Inflammatory macrophage treated with lipopolysaccharide for 1 hour (primary cell): Measurements from ENCODE around the gene ELOVL6.
"Not testable (repeated sequence)": the region's sequence is repeated elsewhere in the genome, so short reads cannot be mapped to it uniquely, and the experiment has no call there.

ENCODE experiments used
- DNase-seq, 2 donors: peaks; one replicate each; pipeline ENCODE4 v3.0.0-alpha.2; 2020 to 2022

The ELOVL6 gene

DNA sequence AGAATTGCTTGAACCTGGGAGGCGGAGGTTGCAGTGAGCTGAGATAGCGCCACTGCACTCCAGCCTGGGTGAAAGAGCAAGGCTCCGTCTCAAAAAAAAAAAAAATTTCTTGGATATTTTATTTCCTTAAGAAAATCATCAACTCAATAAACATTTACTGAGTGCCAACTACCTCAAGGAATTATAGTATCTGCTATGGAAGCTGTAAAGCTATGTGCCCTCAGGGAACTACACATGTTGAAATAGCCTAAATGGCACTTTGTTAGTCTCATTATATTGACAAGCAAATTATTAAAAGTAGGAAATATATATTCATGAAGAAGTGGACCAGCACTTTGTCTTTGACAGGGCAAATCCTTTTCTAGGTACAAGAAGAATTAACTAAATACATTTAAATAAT is 40.8 kb downstream of the ELOVL6 start:
- no peak for DNase-seq

DNA sequence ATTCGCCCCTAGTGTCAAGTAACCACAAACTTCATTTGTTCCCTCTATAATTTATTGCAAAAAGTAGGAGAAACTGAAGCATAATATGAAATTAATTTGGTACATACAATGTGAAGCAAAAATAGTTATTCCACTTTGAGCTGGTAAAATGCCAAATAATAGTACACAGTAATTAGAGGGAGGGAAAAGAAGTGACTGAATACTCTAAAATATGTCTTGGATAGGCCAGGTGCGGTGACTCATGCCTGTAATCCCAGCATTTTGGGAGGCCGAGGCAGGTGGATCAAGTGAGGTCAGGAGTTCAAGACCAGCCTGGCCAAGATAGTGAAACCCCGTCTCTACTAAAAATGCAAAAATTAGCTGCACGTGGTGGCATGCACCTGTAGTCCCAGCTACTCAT is 41.2 kb downstream of the ELOVL6 start:
- DNase-seq = not testable (repeated sequence)

GRCh38 chr4:110156442-110156841 is 42.0 kb downstream of the ELOVL6 start:
- no peak for DNase-seq

DNA sequence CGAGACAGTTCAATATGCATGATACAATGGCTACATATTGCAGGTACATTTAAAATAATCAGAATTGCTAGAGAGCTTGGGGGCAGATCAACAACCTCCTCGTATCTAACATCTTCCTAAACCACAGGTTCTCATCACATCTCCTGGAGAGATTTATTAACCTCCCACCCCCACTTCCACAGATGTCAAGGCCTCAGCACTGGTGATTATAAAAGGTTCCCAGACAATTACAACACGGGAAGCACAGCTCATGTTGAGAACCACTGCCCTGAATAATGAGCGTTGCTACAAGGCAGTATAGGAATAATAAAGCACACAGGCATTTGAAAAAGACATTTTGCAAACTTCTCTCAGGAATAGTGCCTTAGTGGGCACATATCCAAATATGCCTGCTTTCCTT is 42.8 kb downstream of the ELOVL6 start:
- no peak for DNase-seq

DNA sequence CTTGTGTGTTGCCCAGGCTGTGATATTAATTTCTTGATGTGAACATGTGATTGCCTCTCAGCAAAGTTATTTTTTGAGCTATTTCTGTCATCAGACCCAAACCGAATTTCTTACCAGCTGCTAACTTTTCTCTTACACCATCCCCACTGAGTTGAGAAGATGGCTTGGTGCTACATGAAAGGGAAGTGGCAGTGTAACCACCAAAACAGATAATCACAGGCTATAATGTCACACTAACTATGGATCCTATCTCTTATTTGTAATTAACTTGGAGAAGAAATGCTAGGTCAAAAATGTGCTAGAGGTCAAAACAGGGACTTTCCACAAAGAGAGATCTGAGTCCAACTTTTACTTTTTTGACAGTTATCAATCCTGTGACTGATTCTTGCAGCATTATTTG is 43.8 kb downstream of the ELOVL6 start:
- DNase-seq = no peak

DNA sequence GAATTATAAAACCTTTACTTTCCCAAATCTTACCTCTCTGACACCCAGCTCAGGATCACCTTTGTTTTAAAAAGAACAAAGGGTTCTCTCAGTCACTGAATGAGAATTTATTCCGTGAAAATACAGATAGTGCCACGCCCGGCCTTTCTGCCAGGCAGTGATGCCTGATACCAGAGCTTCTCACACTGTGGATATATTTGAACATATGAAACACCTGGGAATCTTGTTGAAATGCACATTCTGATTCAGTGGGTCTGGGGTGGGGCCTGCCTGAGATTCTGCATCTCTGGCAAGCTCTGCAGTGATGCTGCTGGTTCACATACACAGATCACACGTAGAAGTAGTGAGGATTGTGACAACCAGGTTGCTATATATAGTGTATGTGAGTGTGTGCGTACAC is 46.0 kb downstream of the ELOVL6 start:
- DNase-seq = no peak

- no peak for DNase-seq
Observed at GRCh38 chr4:110149089-110149488, 49.3 kb downstream of the ELOVL6 start.

GRCh38 chr4:110142461-110142860 is 56.0 kb downstream of the ELOVL6 start:
- no peak for DNase-seq

GRCh38 chr4:110139815-110140214 is 58.6 kb downstream of the ELOVL6 start:
- no peak for DNase-seq

GRCh38 chr4:110139111-110139510 is 59.3 kb downstream of the ELOVL6 start:
- no peak for DNase-seq

DNA sequence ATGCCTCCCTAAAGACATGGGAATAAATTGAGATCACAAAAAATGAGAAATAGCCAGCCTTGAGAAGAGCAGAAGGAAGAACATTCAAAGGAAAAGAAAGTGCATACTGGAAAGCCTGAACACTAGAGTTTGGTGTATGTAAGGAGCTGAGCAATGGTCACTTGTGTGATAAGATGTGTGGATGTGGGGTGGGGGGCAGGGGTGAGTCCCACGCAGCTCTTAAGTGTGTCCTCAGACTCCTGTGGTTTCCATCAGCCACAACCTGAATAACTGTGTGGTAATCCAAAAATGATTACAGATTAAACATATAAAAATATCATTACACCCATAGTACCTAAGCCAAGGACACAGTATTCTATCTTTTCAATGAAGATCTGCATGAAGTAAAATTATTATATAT is 59.9 kb downstream of the ELOVL6 start:
- no peak for DNase-seq

DNA sequence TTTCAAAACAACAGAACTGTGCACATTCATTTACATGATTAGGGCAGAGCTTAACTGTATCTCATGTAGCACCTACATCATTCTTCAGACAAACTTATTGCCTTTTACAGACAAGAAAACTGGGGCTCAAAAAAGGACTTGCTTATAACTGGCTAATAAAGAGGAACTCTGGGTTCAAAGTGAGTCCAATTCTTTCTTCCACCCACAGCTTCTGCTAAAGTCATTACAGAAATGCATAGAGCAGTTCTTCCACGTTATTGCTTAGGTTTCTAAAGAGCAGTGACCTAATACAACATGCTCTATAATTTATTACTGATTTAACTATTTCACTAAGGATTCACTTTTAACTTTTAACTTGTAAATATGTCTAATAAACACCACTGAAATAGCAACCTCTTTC is 60.6 kb downstream of the ELOVL6 start:
- peak; percentile 56 to 61 for DNase-seq

DNA sequence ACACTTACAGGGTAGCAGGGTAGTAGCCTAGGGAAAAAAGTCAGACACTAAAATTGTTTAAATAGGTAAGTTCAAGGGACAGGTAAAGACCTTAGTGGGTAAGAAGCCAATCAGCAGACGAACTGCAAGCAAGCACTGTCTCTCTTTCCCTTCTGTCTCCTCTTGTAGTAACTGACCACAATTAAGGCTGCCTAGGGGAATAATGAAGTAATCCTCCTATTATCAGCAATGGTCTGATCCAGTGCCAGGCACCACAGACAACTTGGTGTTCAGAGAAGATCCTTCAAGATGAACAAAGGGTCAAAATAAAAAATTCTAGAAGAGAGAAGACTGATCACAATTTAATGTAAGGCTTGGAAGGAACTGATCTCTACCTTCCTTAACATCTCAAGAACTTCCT is 62.9 kb downstream of the ELOVL6 start:
- DNase-seq = no peak

- no peak for DNase-seq
Observed at GRCh38 chr4:110135076-110135475, 63.3 kb downstream of the ELOVL6 start.

GRCh38 chr4:110134269-110134869 is 64.0 kb downstream of the ELOVL6 start:
- no peak for DNase-seq

GRCh38 chr4:110132816-110133719 is 65.3 kb downstream of the ELOVL6 start:
- DNase-seq = no peak

- no peak for DNase-seq
Observed at GRCh38 chr4:110131916-110132315, 66.5 kb downstream of the ELOVL6 start.

DNA sequence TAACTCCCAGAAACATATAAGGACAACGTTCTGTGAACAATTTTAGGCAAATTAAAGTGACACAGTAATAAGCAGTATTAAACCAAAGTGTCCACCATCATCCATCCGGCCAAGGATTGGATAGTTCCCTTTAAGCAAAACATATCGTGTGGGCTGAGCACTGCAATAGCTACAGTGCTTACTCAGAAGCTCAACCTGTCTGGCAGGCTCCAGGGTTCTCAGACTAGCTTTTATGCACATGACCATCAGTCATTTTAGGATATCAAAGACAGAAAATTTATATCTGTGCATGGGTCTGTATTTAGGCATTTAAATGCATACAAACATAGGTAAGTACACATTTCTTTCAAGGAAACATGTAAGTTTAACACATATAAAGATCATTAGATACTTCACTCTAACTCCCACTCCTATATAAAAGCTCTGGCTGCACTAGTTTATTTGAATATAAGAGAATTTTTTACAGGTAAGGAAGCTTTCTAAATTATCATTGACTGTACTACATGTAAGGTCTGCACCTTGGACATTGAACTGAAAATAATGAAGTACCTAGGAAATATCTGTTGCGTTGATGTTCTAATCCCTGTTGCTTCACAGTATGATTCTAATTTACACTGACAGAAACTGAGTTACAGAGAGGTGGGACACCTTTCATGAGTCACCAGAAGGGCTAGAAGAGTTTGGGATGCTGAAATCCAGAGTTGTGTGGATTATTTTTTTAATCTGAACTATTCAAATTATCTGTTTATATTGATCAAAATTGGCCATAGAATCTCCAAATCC is 67.6 kb downstream of the ELOVL6 start:
- DNase-seq = peak in 1 of 2 donors; percentile 5

- DNase-seq = no peak
Observed at GRCh38 chr4:110129544-110129943, 68.9 kb downstream of the ELOVL6 start.

- DNase-seq = no peak
Observed at GRCh38 chr4:110128472-110128919, 69.9 kb downstream of the ELOVL6 start.

- DNase-seq = no peak
Observed at GRCh38 chr4:110128029-110128428, 70.4 kb downstream of the ELOVL6 start.

DNA sequence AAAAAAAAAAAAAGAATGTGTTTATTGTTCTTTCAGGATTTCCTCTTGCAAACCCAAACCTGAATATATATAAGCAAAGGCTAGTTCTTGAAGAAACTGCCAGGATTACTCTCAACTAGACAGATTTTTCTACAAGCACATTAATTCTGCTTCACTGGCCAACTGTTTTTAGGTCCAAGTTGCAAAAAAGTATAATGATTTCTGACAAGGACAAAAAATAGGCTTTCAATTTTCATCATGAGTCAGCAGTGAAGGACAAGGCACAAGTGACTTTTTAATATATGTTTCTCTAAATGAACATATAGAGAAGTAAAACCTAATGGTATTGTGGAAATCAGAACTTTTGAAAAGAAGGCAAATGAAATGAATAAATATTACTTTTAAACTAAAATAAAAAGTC is 73.7 kb downstream of the ELOVL6 start:
- DNase-seq = no peak

GRCh38 chr4:110122201-110122600 is 76.2 kb downstream of the ELOVL6 start:
- no peak for DNase-seq

DNA sequence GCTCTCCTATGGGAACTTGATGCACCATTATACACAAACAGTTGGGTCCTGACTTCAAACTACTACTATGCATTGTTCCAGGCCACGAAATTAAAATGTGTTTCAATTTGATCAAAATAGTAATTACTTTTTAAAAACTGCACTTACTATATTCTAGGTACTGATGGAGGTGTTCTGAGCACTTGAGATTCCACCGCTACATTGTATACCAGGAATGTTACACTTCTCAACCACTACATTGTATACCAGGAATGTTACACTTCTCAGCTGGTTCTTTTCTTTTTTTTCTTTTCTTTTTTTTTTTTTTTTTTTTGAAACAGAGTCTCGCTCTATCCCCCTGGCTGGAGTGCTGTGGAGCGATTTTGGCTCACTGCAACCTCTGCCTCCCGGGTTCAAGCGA is 77.9 kb downstream of the ELOVL6 start:
- DNase-seq = no peak
